Activated CD8-positive, alpha-beta T cell treated with anti-CD3 and anti-CD28 coated beads for 36 hours (primary cell): ENCODE measurements around the gene PROM2. TPM values are rescaled to one million over a fixed set of nuclear protein-coding genes. Genes with fewer than 3 reads are reported as not detected.

Source experiments
- ATAC-seq: fragments of 200-7000 bp; cut with Tn5 transposase; one replicate; pipeline ENCODE4 v1.10.0; 2021; ENCODE audit warnings: mild to moderate bottlenecking, moderate library complexity
- CTCF ChIA-PET: fragments of 350-600 bp; sonication (Branson Sonifier 250); formaldehyde crosslinking; loops from one replicate; lab custom pipeline; 2021; ENCODE audit warnings: antibody characterized with exemption; lab: Charles Lee
- POLR2A ChIA-PET: fragments of 350-600 bp; sonication (Branson Sonifier 250); formaldehyde crosslinking; loops from one replicate; lab custom pipeline; 2021; ENCODE audit warnings: antibody characterized with exemption; lab: Charles Lee
- DNase-seq: peaks from one replicate; pipeline ENCODE4 v3.0.0-alpha.2; 2020
- H3K27ac Mint-ChIP-seq: one replicate; pipeline ENCODE4 v1.8.0; 2021; ENCODE audit warnings: mild to moderate bottlenecking, mixed read lengths
- H3K27me3 Mint-ChIP-seq: one replicate; pipeline ENCODE4 v1.8.0; 2021; ENCODE audit warnings: mixed read lengths
- H3K36me3 Mint-ChIP-seq: one replicate; pipeline ENCODE4 v1.8.0; 2021; ENCODE audit warnings: low read depth, mixed read lengths
- H3K4me1 Mint-ChIP-seq: one replicate; pipeline ENCODE4 v1.8.0; 2021; ENCODE audit warnings: low read depth, mixed read lengths
- H3K4me3 Mint-ChIP-seq: one replicate; pipeline ENCODE4 v1.8.0; 2021; ENCODE audit warnings: mild to moderate bottlenecking, moderate library complexity, mixed read lengths
- H3K9me3 Mint-ChIP-seq: one replicate; pipeline ENCODE4 v1.8.0; 2021; ENCODE audit warnings: mixed read lengths
- intact Hi-C: fragments of 100-400 bp; cut with micrococcal nuclease; formaldehyde crosslinking; loops from one replicate; pipeline ENCODE4 v1.10.0; 2022
- total RNA-seq, 2 experiments: library from RNA; stranded (reverse); gene quantifications; one replicate each; pipeline ENCODE4 v1.2.3, GENCODE V29; 2021
- TF ChIP-seq, protein P1 (sequence below): fragments of 200-600 bp; IDR thresholded peaks from one replicate; pipeline ENCODE4 v1.8.0; 2022; ENCODE audit warnings: antibody characterized with exemption, mild to moderate bottlenecking

The PROM2 gene
- total RNA-seq, 2 experiments from 2014 or later: 0.47 to 1.2 TPM

DNA sequence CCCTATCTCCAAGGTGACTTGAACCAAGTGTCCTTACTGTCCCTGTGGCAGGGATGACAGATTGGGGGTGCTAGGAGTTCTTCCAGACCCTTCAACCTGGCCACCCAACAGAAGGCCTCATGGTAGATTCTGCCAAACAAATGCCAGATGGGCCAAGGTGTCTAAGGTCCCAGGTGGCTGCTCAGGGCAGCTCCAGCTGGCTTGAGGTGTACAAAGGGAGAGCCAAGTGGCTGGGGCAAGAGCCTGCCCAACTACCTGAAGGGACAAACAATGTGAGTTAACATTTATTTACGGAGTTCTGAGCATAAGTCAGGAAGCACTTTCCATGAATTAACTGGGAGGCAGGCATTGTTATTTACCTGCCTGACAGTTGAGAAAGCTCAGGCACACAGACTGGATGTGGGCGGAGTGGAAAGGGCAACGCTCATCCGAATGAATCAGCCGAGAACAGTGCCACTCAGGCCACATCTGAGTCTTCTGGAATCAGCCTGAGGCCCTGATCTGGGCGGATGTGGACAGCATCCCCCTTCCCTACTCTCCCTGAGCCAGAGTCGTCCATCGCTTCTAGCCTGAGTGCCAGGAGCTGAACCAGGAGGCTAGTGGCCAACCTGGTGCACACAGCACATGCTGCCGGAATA is 18.5 kb downstream of the PROM2 start:
- POLR2A ChIA-PET: no interaction called here
- Mint-ChIP-seq H3K27ac (no peak overlapping the region), H3K27me3 (no peaks in the 10 kb centered on the region), H3K36me3 (no peaks in the 10 kb centered on the region), H3K4me3 (no peak overlapping the region), H3K9me3 (peaks cover 15% of the 10 kb centered on the region), H3K4me1 (no peaks in the 10 kb centered on the region)
- TF ChIP-seq, protein P1, sequence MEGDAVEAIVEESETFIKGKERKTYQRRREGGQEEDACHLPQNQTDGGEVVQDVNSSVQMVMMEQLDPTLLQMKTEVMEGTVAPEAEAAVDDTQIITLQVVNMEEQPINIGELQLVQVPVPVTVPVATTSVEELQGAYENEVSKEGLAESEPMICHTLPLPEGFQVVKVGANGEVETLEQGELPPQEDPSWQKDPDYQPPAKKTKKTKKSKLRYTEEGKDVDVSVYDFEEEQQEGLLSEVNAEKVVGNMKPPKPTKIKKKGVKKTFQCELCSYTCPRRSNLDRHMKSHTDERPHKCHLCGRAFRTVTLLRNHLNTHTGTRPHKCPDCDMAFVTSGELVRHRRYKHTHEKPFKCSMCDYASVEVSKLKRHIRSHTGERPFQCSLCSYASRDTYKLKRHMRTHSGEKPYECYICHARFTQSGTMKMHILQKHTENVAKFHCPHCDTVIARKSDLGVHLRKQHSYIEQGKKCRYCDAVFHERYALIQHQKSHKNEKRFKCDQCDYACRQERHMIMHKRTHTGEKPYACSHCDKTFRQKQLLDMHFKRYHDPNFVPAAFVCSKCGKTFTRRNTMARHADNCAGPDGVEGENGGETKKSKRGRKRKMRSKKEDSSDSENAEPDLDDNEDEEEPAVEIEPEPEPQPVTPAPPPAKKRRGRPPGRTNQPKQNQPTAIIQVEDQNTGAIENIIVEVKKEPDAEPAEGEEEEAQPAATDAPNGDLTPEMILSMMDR: no peak
- intact Hi-C loops: no loop called here
- ATAC-seq (no peak), DNase-seq (no peak)
- CTCF ChIA-PET: interaction anchor here (1.1 to 1.4 kb wide), 2 partner anchors 53 to 97 kb away, joined by 3 to 4 read pairs; no protein-coding TSS in a partner anchor

DNA sequence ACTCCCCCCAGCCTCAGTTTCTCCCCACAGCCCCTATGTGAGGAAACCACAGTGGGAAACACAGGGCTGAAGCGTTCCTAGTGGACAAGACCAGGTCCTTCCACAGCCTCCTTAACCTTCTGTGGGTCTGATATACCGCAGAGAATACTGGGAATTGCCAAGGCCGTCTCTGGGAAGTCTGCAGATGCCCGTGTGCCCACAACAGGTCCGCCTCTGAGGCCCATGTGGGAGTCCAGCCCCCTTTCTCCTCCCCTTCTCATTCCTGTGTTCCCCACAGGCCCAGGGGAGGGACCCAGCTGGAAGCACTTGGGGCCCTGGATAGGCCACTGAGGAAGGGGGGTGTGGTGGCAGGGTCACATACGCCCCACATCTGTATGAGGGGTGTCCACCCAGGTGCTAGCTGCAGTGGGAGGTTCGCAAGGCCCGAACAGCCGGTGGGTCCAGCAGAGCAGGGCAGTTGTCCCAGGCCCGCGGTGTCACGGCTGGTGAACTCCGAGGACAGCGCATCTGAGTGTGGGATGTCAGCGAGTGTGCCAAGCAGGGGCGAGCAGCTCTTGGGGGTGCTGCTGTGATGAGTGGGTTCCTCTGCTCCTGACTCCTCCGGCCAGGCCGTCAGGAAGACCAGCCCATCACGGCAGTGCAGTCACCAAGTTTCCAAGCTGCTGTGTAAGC is 20.5 kb downstream of the PROM2 start:
- Mint-ChIP-seq H3K27ac (no peak overlapping the region), H3K4me3 (no peak overlapping the region), H3K4me1 (no peaks in the 10 kb centered on the region), H3K27me3 (no peaks in the 10 kb centered on the region), H3K9me3 (peaks cover 15% of the 10 kb centered on the region), H3K36me3 (no peaks in the 10 kb centered on the region)
- CTCF ChIA-PET: no interaction called here
- no peak for DNase-seq
- POLR2A ChIA-PET: no interaction called here
- ATAC-seq: no peak
- TF ChIP-seq, protein P1: no peak
- intact Hi-C loops: no loop called here

DNA sequence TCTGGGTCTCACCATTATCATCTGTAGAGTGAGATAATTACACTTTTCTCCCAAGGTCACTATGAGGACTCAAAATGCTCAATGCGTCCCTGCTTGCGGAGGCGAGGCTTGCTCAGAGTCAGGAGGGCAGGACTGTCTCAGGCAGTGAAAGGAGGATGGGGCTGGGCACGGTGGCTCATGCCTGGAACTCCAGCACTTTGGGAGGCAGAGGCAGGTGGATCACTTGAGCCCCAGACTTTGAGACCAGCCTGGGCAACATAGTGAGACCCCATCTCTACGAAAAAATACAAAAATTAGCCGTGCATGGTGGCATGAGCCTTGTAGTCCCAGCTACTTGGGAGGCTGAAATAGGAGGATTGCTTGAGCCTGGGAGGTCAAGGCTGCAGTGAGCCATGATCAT is 21.1 kb downstream of the PROM2 start:
- ATAC-seq (no peak), DNase-seq (no peak)
- Mint-ChIP-seq H3K4me3 (no peak overlapping the region), H3K36me3 (no peaks in the 10 kb centered on the region), H3K27me3 (no peaks in the 10 kb centered on the region), H3K27ac (no peak overlapping the region), H3K4me1 (no peaks in the 10 kb centered on the region), H3K9me3 (peaks cover 10% of the 10 kb centered on the region)
- CTCF ChIA-PET: no interaction called here
- POLR2A ChIA-PET: no interaction called here
- intact Hi-C loops: no loop called here
- TF ChIP-seq, protein P1: no peak

DNA sequence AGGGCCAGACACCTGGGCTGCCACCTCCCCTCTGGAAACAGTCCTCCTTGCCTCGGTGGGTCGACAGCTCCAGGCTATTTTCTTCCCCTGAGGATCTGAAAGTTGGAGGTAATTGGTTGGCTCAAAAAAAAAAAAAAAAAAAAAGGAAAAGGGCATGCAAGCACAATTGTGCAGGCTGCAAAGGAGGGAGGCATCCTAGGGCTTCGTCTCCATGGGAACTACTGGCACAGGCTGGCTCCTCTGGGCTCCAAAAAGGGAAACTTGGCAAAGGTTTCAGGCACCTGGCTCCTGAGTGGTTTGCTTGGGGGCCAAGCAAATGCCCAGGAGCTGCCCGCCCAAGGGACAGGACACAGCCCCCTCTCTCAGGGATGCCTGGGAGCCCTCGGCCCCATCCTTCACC is 21.8 kb downstream of the PROM2 start:
- intact Hi-C loops: no loop called here
- ChIA-PET CTCF (no interaction called here), POLR2A (no interaction called here)
- Mint-ChIP-seq H3K27ac (no peak overlapping the region), H3K36me3 (no peaks in the 10 kb centered on the region), H3K27me3 (no peaks in the 10 kb centered on the region), H3K9me3 (peaks cover 7% of the 10 kb centered on the region), H3K4me1 (no peaks in the 10 kb centered on the region), H3K4me3 (no peak overlapping the region)
- TF ChIP-seq, protein P1: no peak
- ATAC-seq (no peak), DNase-seq (no peak)

DNA sequence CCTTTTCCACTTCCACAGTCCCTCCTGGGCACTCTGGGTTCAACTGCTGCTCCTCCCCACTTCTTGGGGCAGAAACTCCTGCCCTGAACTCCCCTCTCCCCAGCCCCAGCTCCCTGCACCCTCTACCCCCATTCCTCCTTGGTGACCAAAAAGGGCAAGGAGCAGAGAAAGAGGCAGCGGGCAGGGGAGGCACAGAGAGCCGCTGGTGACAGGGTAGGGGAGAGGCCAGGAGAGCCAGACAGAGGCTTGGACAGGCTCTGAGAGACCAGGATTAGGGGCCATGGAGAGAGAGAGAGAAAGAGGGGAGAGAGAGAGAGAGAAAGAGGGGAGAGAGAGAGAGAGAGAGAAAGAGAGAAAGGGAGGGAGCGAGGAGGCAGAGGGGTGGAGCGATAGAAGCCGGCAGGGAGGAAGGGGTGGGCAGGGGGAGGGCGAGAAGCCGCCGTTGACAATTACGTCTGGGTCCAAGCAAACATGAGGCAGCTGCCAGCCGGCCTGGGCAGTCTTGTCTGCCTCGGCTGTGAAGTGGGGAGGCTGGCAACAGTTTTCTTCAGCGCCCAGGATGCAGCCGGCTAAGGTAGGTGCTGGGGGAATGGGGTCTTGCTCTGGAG is 22.7 kb downstream of the PROM2 start, which contains the start of gene KCNIP3:
TSS of gene KCNIP3 (plus strand) at position 468 of the 608 bp plus-strand sequence. CDS start at position 560, 92 bp downstream.
- intact Hi-C loops: no loop called here
- TF ChIP-seq, protein P1: no peak
- DNase-seq: no peak
- ChIA-PET POLR2A (no interaction called here), CTCF (no interaction called here)
- Mint-ChIP-seq H3K36me3 (no peaks in the 10 kb centered on the region), H3K9me3 (peaks cover 1% of the 10 kb centered on the region), H3K27me3 (no peaks in the 10 kb centered on the region), H3K27ac (no peak within 1 kb of the TSS), H3K4me3 (no peak within 1 kb of the TSS), H3K4me1 (no peaks in the 10 kb centered on the region)
- ATAC-seq: no peak
